Neural progenitor cell (in vitro differentiated cells): ENCODE data around the gene FBP1.

Experiments used
- CTCF ChIP-seq: fragments of 200-600 bp; sonication (generic); IDR thresholded peaks from 2 replicates; pipeline ENCODE4 v1.5.1; 2017; ENCODE audit warnings: antibody characterized with exemption, mild to moderate bottlenecking
- EZH2 ChIP-seq: fragments of 200-600 bp; sonication (generic); IDR thresholded peaks from 2 replicates; pipeline ENCODE4 v1.6.1; 2017; ENCODE audit warnings: antibody characterized with exemption, mild to moderate bottlenecking, moderate library complexity
- EZH2phosphoT487 ChIP-seq: fragments of 200-600 bp; sonication (generic); IDR thresholded peaks from 2 replicates; pipeline ENCODE4 v1.6.1; 2017; ENCODE audit warnings: antibody characterized with exemption

DNA sequence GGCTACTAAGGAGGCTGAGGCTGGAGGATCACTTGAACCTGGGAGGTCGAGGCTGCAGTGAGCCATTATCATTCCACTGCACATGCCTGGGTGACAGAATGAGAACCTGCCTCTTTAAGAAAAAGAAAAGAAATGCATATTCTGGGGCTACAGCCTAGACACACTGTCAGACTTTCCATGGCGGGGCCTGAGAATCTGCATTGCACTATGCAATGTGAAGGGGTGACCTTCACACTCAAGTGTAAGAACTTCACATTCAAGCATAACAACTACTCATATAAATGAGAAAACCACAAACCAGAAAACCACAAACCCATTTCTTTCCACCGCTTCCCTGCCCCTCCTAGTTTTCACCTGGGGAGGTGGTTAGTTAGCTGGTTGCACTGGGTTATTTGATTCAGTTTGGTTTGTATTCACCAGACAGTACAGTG is 27.7 kb downstream of the FBP1 start:
- TF ChIP-seq CTCF (no peak), EZH2 (no peak), EZH2phosphoT487 (no peak)
